Esophagus squamous epithelium (tissue), 4 donors: ENCODE results near the gene GYG1.

Source experiments
- POLR2A ChIP-seq, 4 donors: fragments of 450-650 bp; IDR thresholded peaks; one replicate each; pipeline ENCODE4 v1.6.1; 2017; ENCODE audit warnings: antibody characterized with exemption in 4 of 4, mild to moderate bottlenecking in 4 of 4, moderate library complexity in 3 of 4
- TF ChIP-seq, protein P1 (sequence below), 6 experiments: fragments of 450-650 bp in 4 of 6; fragments of 200-600 bp in 2 of 6; sonication (generic) in 2 of 6; IDR thresholded peaks; one replicate each; pipeline ENCODE4 v1.5.1; 2016 to 2019; ENCODE audit warnings: antibody characterized with exemption in 6 of 6, mild to moderate bottlenecking in 4 of 6, moderate library complexity in 4 of 6

- TF ChIP-seq, protein P1, sequence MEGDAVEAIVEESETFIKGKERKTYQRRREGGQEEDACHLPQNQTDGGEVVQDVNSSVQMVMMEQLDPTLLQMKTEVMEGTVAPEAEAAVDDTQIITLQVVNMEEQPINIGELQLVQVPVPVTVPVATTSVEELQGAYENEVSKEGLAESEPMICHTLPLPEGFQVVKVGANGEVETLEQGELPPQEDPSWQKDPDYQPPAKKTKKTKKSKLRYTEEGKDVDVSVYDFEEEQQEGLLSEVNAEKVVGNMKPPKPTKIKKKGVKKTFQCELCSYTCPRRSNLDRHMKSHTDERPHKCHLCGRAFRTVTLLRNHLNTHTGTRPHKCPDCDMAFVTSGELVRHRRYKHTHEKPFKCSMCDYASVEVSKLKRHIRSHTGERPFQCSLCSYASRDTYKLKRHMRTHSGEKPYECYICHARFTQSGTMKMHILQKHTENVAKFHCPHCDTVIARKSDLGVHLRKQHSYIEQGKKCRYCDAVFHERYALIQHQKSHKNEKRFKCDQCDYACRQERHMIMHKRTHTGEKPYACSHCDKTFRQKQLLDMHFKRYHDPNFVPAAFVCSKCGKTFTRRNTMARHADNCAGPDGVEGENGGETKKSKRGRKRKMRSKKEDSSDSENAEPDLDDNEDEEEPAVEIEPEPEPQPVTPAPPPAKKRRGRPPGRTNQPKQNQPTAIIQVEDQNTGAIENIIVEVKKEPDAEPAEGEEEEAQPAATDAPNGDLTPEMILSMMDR (IDR thresholded peaks at IDR 0.05) = peak in 1 of 6 experiments; percentile 14
- no peak for TF ChIP-seq POLR2A (IDR thresholded peaks at IDR 0.05)
Measured at GRCh38 chr3:148962513-148962912, 28.8 kb upstream of the GYG1 start.
